ENCODE data around the gene CATSPER2.
"Not testable (repeated sequence)": the region's sequence is repeated elsewhere in the genome, so short reads cannot be mapped to it uniquely, and the experiment has no call there.

DNA sequence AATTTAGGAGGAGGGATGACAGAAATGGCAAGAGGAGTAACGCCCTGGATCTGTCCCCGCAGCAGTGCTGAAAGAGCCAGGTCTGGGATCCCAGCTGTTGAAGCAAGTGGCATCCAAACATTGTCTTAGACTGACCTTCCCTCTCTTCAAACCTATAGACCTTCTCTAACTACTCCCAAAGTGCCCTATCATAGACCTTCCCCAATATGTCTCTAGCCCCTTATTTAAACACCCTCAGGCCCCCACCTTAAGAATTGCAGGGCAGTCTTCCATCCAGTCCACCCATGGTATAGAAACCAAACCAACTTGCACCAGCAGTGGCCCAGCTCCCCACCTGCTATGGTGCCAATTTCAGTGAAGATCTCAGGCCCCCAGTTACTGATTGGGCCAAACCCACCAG, 48.4 kb downstream of the CATSPER2 start:
- not testable (repeated sequence) for TF ChIP-seq CTCF (IDR thresholded peaks at IDR 0.05); ZFX (IDR thresholded peaks at IDR 0.05; ENCODE audit: borderline replicate concordance)
